ENCODE data around the gene DDX27.

DNA sequence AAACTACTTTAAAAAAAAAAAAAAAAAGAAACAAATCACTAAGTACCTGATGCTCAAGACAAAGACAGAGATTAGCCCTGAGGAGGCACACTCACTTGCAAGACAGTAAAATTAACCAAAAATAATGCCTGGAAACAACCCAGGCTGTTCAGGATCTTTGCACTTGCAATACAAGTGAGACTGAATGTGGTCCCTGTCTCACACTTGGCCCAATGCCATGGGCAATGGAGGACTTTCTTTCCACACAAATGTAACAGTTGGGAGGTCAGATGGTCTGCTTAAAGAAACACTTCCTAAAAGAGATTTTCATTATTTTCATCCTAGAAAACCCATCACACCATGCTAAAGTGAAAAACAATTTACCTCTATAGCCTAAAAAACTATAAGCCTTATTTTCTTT lies 47.3 kb upstream of the DDX27 start:
- TF ChIP-seq, protein P1, sequence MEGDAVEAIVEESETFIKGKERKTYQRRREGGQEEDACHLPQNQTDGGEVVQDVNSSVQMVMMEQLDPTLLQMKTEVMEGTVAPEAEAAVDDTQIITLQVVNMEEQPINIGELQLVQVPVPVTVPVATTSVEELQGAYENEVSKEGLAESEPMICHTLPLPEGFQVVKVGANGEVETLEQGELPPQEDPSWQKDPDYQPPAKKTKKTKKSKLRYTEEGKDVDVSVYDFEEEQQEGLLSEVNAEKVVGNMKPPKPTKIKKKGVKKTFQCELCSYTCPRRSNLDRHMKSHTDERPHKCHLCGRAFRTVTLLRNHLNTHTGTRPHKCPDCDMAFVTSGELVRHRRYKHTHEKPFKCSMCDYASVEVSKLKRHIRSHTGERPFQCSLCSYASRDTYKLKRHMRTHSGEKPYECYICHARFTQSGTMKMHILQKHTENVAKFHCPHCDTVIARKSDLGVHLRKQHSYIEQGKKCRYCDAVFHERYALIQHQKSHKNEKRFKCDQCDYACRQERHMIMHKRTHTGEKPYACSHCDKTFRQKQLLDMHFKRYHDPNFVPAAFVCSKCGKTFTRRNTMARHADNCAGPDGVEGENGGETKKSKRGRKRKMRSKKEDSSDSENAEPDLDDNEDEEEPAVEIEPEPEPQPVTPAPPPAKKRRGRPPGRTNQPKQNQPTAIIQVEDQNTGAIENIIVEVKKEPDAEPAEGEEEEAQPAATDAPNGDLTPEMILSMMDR (IDR thresholded peaks at IDR 0.05), result no peak
- no peak for TF ChIP-seq POLR2A (IDR thresholded peaks at IDR 0.05)

Data from esophagus squamous epithelium (tissue), 4 donors.